Cardiac muscle cell (in vitro differentiated cells and primary cell): ENCODE results near the gene DDX51. TPM values are rescaled to one million over a fixed set of nuclear protein-coding genes. Genes with fewer than 3 reads are reported as not detected.
A peak's percentile ranks its signal among the peaks of the same experiment; 100 is the strongest.

Source experiments
- DNase-seq, 2 donors: peaks; one replicate each; pipeline versions ENCODE4 v3.0.0 to v3.0.0-alpha.2; 2010 to 2017; ENCODE audit warnings: low read depth in 1 of 2, low spot score in 1 of 2
- H3K27ac ChIP-seq: fragments of 200-600 bp; sonication (generic); 2 replicates; pipeline ENCODE4 v1.5.1; 2016
- H3K27me3 ChIP-seq: fragments of 200-600 bp; sonication (generic); 2 replicates; pipeline ENCODE4 v1.6.0; 2016; ENCODE audit warnings: control low read depth
- H3K36me3 ChIP-seq: fragments of 200-600 bp; sonication (generic); 2 replicates; pipeline ENCODE4 v1.5.1; 2016; ENCODE audit warnings: control low read depth
- H3K4me1 ChIP-seq: fragments of 200-600 bp; sonication (generic); 2 replicates; pipeline ENCODE4 v1.8.1; 2017; ENCODE audit warnings: low read depth, mild to moderate bottlenecking, mixed run types
- H3K4me3 ChIP-seq: fragments of 200-600 bp; sonication (generic); 2 replicates; pipeline ENCODE4 v1.5.1; 2016; ENCODE audit warnings: mild to moderate bottlenecking
- H3K9me3 ChIP-seq: fragments of 200-600 bp; sonication (generic); 2 replicates; pipeline ENCODE4 v1.5.1; 2017; ENCODE audit warnings: low read depth, mild to moderate bottlenecking, control low read depth
- CTCF ChIP-seq: IDR thresholded peaks from 2 replicates; pipeline ENCODE4 v1.5.1; 2012; ENCODE audit warnings: low read depth, mild to moderate bottlenecking, low read length
- polyA plus RNA-seq: library from polyadenylated mRNA; unstranded; fragments of >200 nt; fragmentation: Nextera tagmentation; extraction: Ambion mirVana; gene quantifications from 2 replicates; pipeline ENCODE4 v1.2.1, GENCODE V29; 2016
- total RNA-seq: library from RNA; depleted of rRNA; stranded (reverse); fragments of >200 nt; gene quantifications from 2 replicates; pipeline ENCODE4 v1.2.3, GENCODE V29; 2016

The DDX51 gene
- total and polyA plus RNA-seq, 2 experiments from 2014 or later, result 15.6 to 22.9 TPM

- no peaks in the 10 kb centered on the region for H3K9me3 ChIP-seq
Observed at GRCh38 chr12:132143336-132144071, 615 bp downstream of the DDX51 start.

GRCh38 chr12:132142679-132143335 lies 1.3 kb downstream of the DDX51 start:
- H3K36me3 ChIP-seq, result peaks cover 20% of the 10 kb centered on the region
- no peak for TF ChIP-seq CTCF

More at GRCh38 chr12:132143336-132144071, 615 bp downstream of the DDX51 start:
- Histone ChIP-seq H3K4me1 (peaks cover 10% of the 10 kb centered on the region), H3K27me3 (no peaks in the 10 kb centered on the region), H3K36me3 (peaks cover 20% of the 10 kb centered on the region), H3K4me3 (peak overlapping the region; percentile 98), H3K27ac (no peak overlapping the region)
- no peak for TF ChIP-seq CTCF
- peak in 1 of 2 donors; percentile 60 for DNase-seq

GRCh38 chr12:132141976-132142678 lies 2.0 kb downstream of the DDX51 start:
- Histone ChIP-seq H3K36me3 (peaks cover 20% of the 10 kb centered on the region), H3K4me3 (no peak overlapping the region)
- no peak for TF ChIP-seq CTCF

More at GRCh38 chr12:132142679-132143335, 1.3 kb downstream of the DDX51 start:
- DNase-seq, result no peak
- H3K4me1 ChIP-seq, result peaks cover 10% of the 10 kb centered on the region
- H3K4me3 ChIP-seq, result peak overlapping the region; percentile 98
- no peaks in the 10 kb centered on the region for H3K27me3 ChIP-seq
- H3K9me3 ChIP-seq, result no peaks in the 10 kb centered on the region
- no peak overlapping the region for H3K27ac ChIP-seq

GRCh38 chr12:132140918-132141841 lies 2.9 kb downstream of the DDX51 start:
- no peak overlapping the region for H3K27ac ChIP-seq
- H3K9me3 ChIP-seq, result no peaks in the 10 kb centered on the region
- no peak overlapping the region for H3K4me3 ChIP-seq
- no peaks in the 10 kb centered on the region for H3K27me3 ChIP-seq
- peaks cover 10% of the 10 kb centered on the region for H3K4me1 ChIP-seq
- DNase-seq, result no peak
- peaks cover 20% of the 10 kb centered on the region for H3K36me3 ChIP-seq
- TF ChIP-seq CTCF, result no peak

More at GRCh38 chr12:132141976-132142678, 2.0 kb downstream of the DDX51 start:
- H3K9me3 ChIP-seq, result no peaks in the 10 kb centered on the region
- H3K4me1 ChIP-seq, result peaks cover 10% of the 10 kb centered on the region
- no peak overlapping the region for H3K27ac ChIP-seq
- H3K27me3 ChIP-seq, result no peaks in the 10 kb centered on the region
- no peak for DNase-seq

- Histone ChIP-seq H3K36me3 (peaks cover 20% of the 10 kb centered on the region), H3K9me3 (no peaks in the 10 kb centered on the region), H3K27ac (no peak overlapping the region), H3K4me1 (peaks cover 10% of the 10 kb centered on the region), H3K4me3 (no peak overlapping the region), H3K27me3 (no peaks in the 10 kb centered on the region)
- TF ChIP-seq CTCF, result no peak
- no peak for DNase-seq
Observed at GRCh38 chr12:132140501-132140900, 3.6 kb downstream of the DDX51 start.
